CD4-positive, alpha-beta memory T cell (primary cell): ENCODE results near the gene MRPL40. TPM values are rescaled to one million over a fixed set of nuclear protein-coding genes. Genes with fewer than 3 reads are reported as not detected.

Experiments
- CTCF ChIA-PET: fragments of 350-600 bp; sonication (Branson Sonifier 250); formaldehyde crosslinking; loops from one replicate; lab custom pipeline; 2021; ENCODE audit warnings: inconsistent platforms; ENCODE audit not compliant: partially characterized antibody; lab: Charles Lee
- POLR2A ChIA-PET: fragments of 350-600 bp; sonication (Branson Sonifier 250); formaldehyde crosslinking; loops from one replicate; lab custom pipeline; 2021; ENCODE audit not compliant: partially characterized antibody; lab: Charles Lee
- DNase-seq, 5 donors: peaks; one replicate each; pipeline versions ENCODE4 v3.0.0 to v3.0.0-alpha.2; 2020 to 2022; ENCODE audit warnings: mixed read lengths in 1 of 5
- H3K27ac ChIP-seq: one replicate; pipeline ENCODE4 v1.7.0; 2013; ENCODE audit warnings: low read depth, low read length
- H3K27me3 ChIP-seq: 2 replicates; pipeline ENCODE4 v1.7.0; 2013; ENCODE audit warnings: mild to moderate bottlenecking, low read length, moderate library complexity; ENCODE audit not compliant: insufficient read depth
- H3K36me3 ChIP-seq: 2 replicates; pipeline ENCODE4 v1.7.0; 2013; ENCODE audit warnings: mild to moderate bottlenecking, low read length, moderate library complexity; ENCODE audit not compliant: insufficient read depth
- H3K4me1 ChIP-seq: 2 replicates; pipeline ENCODE4 v1.7.0; 2013; ENCODE audit warnings: mild to moderate bottlenecking, low read length, moderate library complexity; ENCODE audit not compliant: insufficient read depth
- H3K4me3 ChIP-seq, 2 donors: one replicate each; pipeline ENCODE4 v1.7.0; 2013; ENCODE audit warnings: low read length in 2 of 2, mild to moderate bottlenecking in 1 of 2
- H3K9me3 ChIP-seq, 2 donors: one replicate each; pipeline ENCODE4 v1.7.0; 2013; ENCODE audit warnings: low read length in 2 of 2, control low read depth in 1 of 2; ENCODE audit not compliant: control insufficient read depth in 1 of 2
- H3K27ac Mint-ChIP-seq, 7 donors: one replicate each; pipeline ENCODE4 v1.8.0; 2020 to 2021; ENCODE audit warnings: mixed read lengths in 7 of 7, mild to moderate bottlenecking in 6 of 7, inconsistent platforms in 3 of 7, moderate library complexity in 3 of 7
- H3K27me3 Mint-ChIP-seq, 2 donors: one replicate each; pipeline ENCODE4 v1.8.0; 2020 to 2021; ENCODE audit warnings: mixed read lengths in 2 of 2
- H3K36me3 Mint-ChIP-seq, 2 donors: one replicate each; pipeline ENCODE4 v1.8.0; 2020 to 2021; ENCODE audit warnings: mixed read lengths in 2 of 2, inconsistent platforms in 1 of 2, mild to moderate bottlenecking in 1 of 2
- H3K4me1 Mint-ChIP-seq, 4 donors: one replicate each; pipeline ENCODE4 v1.8.0; 2020 to 2021; ENCODE audit warnings: mixed read lengths in 4 of 4, mild to moderate bottlenecking in 1 of 4
- H3K4me3 Mint-ChIP-seq, 8 donors: one replicate each; pipeline ENCODE4 v1.8.0; 2020 to 2021; ENCODE audit warnings: mixed read lengths in 8 of 8, mild to moderate bottlenecking in 7 of 8, moderate library complexity in 6 of 8, inconsistent platforms in 3 of 8
- H3K9me3 Mint-ChIP-seq, 8 donors: one replicate each; pipeline ENCODE4 v1.8.0; 2020 to 2021; ENCODE audit warnings: mixed read lengths in 8 of 8, mild to moderate bottlenecking in 5 of 8, inconsistent platforms in 3 of 8, moderate library complexity in 1 of 8
- intact Hi-C: fragments of 100-400 bp; cut with micrococcal nuclease; formaldehyde crosslinking; loops from one replicate; pipeline ENCODE4 v1.15.1; 2023
- polyA plus RNA-seq, 2 donors: library from polyadenylated mRNA; unstranded; fragments of 300-500 nt; fragmentation: Illumina TruSeq; gene quantifications; one replicate each; pipeline ENCODE4 v1.2.3, GENCODE V29; 2021
- total RNA-seq, 2 experiments: library from RNA; stranded (reverse); gene quantifications; one replicate each; pipeline ENCODE4 v1.2.3, GENCODE V29; 2021

MRPL40 gene
- total and polyA plus RNA-seq, 4 experiments from 2014 or later = 16.2 to 79.3 (median 36.4) TPM

DNA sequence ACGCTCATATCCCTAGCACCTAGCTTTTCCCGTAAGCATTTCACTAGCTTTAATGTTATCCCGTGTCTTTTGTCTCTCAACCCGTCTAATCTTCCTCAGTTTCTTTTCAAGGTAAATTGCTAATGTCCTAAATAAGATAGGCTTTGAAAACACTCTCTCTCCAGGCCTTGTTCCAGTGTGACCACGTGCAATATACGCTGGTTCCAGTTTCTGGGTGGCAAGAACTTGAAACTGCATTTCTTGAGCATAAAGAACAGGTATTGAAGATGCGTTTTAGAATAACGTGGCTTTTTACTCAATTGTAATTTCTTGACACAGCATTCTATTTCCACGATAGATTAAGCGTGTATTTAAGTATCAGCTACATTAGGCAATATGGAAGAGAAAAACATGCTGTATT lies 48.4 kb downstream of the MRPL40 start:
- Mint-ChIP-seq H3K27me3 (no peaks in the 10 kb centered on the region), H3K36me3 (peaks cover 3 to 18% of the 10 kb centered on the region in 2 donors), H3K4me1 (peaks cover 19 to 39% (median 28%) of the 10 kb centered on the region in 4 donors), H3K9me3 (no peaks in the 10 kb centered on the region), H3K27ac (no peak overlapping the region), H3K4me3 (peak overlapping the region in 6 of 8 donors; percentile 51 to 98 (median 92))
- intact Hi-C loops = no loop called here
- DNase-seq = no peak
- peaks cover 18% of the 10 kb centered on the region for H3K4me1 ChIP-seq
- CTCF ChIA-PET = no interaction called here
- no peaks in the 10 kb centered on the region for H3K36me3 ChIP-seq
- no peaks in the 10 kb centered on the region for H3K9me3 ChIP-seq
- no peaks in the 10 kb centered on the region for H3K27me3 ChIP-seq
- H3K27ac ChIP-seq = no peak overlapping the region
- POLR2A ChIA-PET = no interaction called here
- peak overlapping the region in 1 of 2 donors; percentile 21 for H3K4me3 ChIP-seq

GRCh38 chr22:19482297-19482696 lies 50.0 kb downstream of the MRPL40 start:
- ChIA-PET CTCF (no interaction called here), POLR2A (no interaction called here)
- Mint-ChIP-seq H3K4me1 (peaks cover 13 to 29% (median 20%) of the 10 kb centered on the region in 4 donors), H3K27me3 (no peaks in the 10 kb centered on the region), H3K4me3 (no peak overlapping the region), H3K9me3 (no peaks in the 10 kb centered on the region), H3K36me3 (peaks cover 0 to 16% of the 10 kb centered on the region in 2 donors), H3K27ac (no peak overlapping the region)
- no peaks in the 10 kb centered on the region for H3K36me3 ChIP-seq
- H3K27me3 ChIP-seq = no peaks in the 10 kb centered on the region
- peaks cover 15% of the 10 kb centered on the region for H3K4me1 ChIP-seq
- H3K4me3 ChIP-seq = no peak overlapping the region
- no peak for DNase-seq
- H3K9me3 ChIP-seq = no peaks in the 10 kb centered on the region
- H3K27ac ChIP-seq = no peak overlapping the region
- intact Hi-C loops = no loop called here

DNA sequence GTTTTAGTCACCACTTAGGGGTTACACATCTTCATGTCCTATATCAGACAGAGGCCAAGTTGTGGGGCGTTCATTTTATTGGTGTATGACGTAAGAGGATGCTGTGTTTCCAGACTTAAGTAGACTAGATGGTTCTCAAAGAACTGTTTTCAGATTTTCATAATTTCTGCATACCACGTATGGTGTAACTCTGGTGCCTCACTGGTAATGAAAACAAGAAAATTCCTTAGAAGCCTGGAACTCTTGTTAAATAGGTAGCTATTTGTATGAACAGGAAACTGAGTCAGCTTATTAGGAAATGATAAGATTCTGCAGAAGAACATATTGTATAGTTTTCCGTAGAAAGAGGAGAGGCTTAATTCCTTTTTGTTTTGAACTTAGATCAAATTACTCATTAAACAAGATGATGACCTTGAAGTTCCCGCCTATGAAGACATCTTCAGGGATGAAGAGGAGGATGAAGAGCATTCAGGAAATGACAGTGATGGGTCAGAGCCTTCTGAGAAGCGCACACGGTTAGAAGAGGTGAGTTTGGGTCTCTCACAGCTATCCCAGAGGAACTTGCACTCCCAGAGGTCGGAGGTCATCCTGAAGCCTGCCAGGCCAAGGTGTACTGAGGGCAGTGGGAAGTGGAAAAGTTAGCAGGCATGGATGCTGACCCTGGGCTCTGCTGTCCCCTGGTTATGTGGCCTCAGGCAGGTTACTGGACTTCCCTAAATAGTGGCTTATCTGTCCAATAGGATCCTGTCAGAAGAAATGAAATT lies 51.3 kb downstream of the MRPL40 start:
- Histone ChIP-seq H3K4me1 (peaks cover 5% of the 10 kb centered on the region), H3K9me3 (no peaks in the 10 kb centered on the region), H3K4me3 (no peak overlapping the region), H3K27ac (no peak overlapping the region), H3K27me3 (no peaks in the 10 kb centered on the region), H3K36me3 (no peaks in the 10 kb centered on the region)
- peak overlapping the region in 1 of 7 donors; percentile 32 for H3K27ac Mint-ChIP-seq
- no peak overlapping the region for H3K4me3 Mint-ChIP-seq
- peaks cover 0 to 7% of the 10 kb centered on the region in 2 donors for H3K36me3 Mint-ChIP-seq
- no peaks in the 10 kb centered on the region for H3K9me3 Mint-ChIP-seq
- no peak for DNase-seq
- intact Hi-C loops = no loop called here
- CTCF ChIA-PET = no interaction called here
- no peaks in the 10 kb centered on the region for H3K27me3 Mint-ChIP-seq
- peaks cover 5 to 17% (median 9%) of the 10 kb centered on the region in 4 donors for H3K4me1 Mint-ChIP-seq
- POLR2A ChIA-PET = no interaction called here

Other genes with a start within 250 kb of the MRPL40 start
- 1 to 10 TPM in 1 of 2 experiments, under 1 TPM in 1; 0.80 to 1.7 TPM for gene CLTCL1, start 140.8 kb upstream of the MRPL40 start, total RNA-seq
- gene CLTCL1, start 140.8 kb upstream of the MRPL40 start, polyA plus RNA-seq = not detected
- gene HIRA, start 812 bp upstream of the MRPL40 start, total RNA-seq = 10 to 100 TPM; 27.3 to 30.8 TPM
- 1 to 10 TPM; 1.4 to 7.9 TPM for gene HIRA, start 812 bp upstream of the MRPL40 start, polyA plus RNA-seq
- 10 to 100 TPM; 40.5 TPM for gene C22orf39, start 15.2 kb downstream of the MRPL40 start, total RNA-seq
- gene C22orf39, start 15.2 kb downstream of the MRPL40 start, polyA plus RNA-seq = 10 to 100 TPM; 57.3 to 58.3 TPM
- gene UFD1, start 46.6 kb downstream of the MRPL40 start, total RNA-seq = 10 to 100 TPM; 42.0 to 48.7 TPM
- gene UFD1, start 46.6 kb downstream of the MRPL40 start, polyA plus RNA-seq = 100 to 1,000 TPM in 1 of 2 donors, 10 to 100 TPM in 1; 81.3 to 126 TPM
- gene CDC45, start 47.4 kb downstream of the MRPL40 start, total RNA-seq = under 1 TPM; 0.53 to 0.64 TPM
- under 1 TPM in 1 of 2 donors, not detected in 1; 0.57 TPM for gene CDC45, start 47.4 kb downstream of the MRPL40 start, polyA plus RNA-seq
- gene CLDN5, start 91.9 kb downstream of the MRPL40 start, total RNA-seq = not detected
- under 1 TPM; 0.18 to 0.72 TPM for gene CLDN5, start 91.9 kb downstream of the MRPL40 start, polyA plus RNA-seq